Panc1 (cell line): ENCODE measurements around the gene RASA3.
"Not testable (repeated sequence)": the region's sequence is repeated elsewhere in the genome, so short reads cannot be mapped to it uniquely, and the experiment has no call there.

ENCODE experiments used
- POLR2AphosphoS5 ChIP-seq: IDR thresholded peaks from 2 replicates; pipeline ENCODE4 v1.6.1; 2012; ENCODE audit warnings: mild to moderate bottlenecking, low read depth, low read length, moderate library complexity
- TF ChIP-seq, protein P1 (sequence below): fragments of 450-650 bp; IDR thresholded peaks from 2 replicates; pipeline ENCODE4 v1.5.1; 2017; ENCODE audit warnings: mild to moderate bottlenecking

DNA sequence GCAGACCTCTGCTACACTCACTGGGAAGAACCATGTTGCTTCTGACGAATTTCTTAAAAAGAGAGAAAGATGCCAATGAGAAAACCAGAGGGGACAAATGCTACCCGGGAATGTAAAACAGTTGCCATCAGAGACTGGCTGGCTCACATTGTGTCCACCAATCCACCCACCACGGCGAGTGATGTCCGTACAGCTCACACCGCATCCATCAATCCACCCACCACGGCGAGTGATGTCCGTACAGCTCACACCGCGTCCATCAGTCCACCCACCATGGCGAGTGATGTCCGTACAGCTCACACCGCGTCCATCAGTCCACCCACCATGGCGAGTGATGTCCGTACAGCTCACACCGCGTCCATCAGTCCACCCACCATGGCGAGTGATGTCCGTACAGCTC is 19.0 kb downstream of the RASA3 start:
- TF ChIP-seq, protein P1, sequence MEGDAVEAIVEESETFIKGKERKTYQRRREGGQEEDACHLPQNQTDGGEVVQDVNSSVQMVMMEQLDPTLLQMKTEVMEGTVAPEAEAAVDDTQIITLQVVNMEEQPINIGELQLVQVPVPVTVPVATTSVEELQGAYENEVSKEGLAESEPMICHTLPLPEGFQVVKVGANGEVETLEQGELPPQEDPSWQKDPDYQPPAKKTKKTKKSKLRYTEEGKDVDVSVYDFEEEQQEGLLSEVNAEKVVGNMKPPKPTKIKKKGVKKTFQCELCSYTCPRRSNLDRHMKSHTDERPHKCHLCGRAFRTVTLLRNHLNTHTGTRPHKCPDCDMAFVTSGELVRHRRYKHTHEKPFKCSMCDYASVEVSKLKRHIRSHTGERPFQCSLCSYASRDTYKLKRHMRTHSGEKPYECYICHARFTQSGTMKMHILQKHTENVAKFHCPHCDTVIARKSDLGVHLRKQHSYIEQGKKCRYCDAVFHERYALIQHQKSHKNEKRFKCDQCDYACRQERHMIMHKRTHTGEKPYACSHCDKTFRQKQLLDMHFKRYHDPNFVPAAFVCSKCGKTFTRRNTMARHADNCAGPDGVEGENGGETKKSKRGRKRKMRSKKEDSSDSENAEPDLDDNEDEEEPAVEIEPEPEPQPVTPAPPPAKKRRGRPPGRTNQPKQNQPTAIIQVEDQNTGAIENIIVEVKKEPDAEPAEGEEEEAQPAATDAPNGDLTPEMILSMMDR, result not testable (repeated sequence)
- TF ChIP-seq POLR2AphosphoS5, result not testable (repeated sequence)
